K562 (cell line): ENCODE results near the gene SLC7A6. TPM values are rescaled to one million over a fixed set of nuclear protein-coding genes. Genes with fewer than 3 reads are reported as not detected.

Experiments
- ATAC-seq: fragments of 200-7000 bp; cut with Tn5 transposase; 3 replicates; pipeline ENCODE4 v1.9.1; 2020; ENCODE audit warnings: moderate library complexity
- BruUV-seq: library from RNA; stranded (reverse); fragments of 400-500 nt; replicated peaks from 2 replicates; lab custom pipeline; 2021; lab: Mats Ljungman, UMichigan
- CTCF ChIA-PET: fragments of 300-600 bp; formaldehyde crosslinking; extraction: SDS; loops from one replicate; lab custom pipeline; 2021; ENCODE audit warnings: low intra/inter-chr PET ratio; lab: Yijun Ruan, JAX
- POLR2A ChIA-PET: fragments of 300-600, 350-650 bp; sonication (Branson Sonifier 250); formaldehyde crosslinking; extraction: SDS; loops from one replicate; lab custom pipeline; 2021; ENCODE audit warnings: antibody characterized with exemption, inconsistent platforms; lab: Yijun Ruan, JAX
- DNase-seq, 4 experiments: peaks; one replicate each; pipeline versions ENCODE4 v3.0.0 to v3.0.0-alpha.2; 2011 to 2018; ENCODE audit warnings: low spot score in 3 of 4, mixed read lengths in 3 of 4; ENCODE audit errors: extremely low read depth in 1 of 4
- FAIRE-seq: peaks from 2 replicates; lab custom pipeline; 2011; peaks lifted over from hg19 to GRCh38; lab: Jason Lieb, UNC
- H2AFZ ChIP-seq: 2 replicates; pipeline ENCODE4 v1.6.0; 2011; ENCODE audit warnings: low read depth, low read length, control low read depth, inconsistent platforms
- H3K27ac ChIP-seq: fragments of 200-600 bp; 3 replicates; pipeline ENCODE4 v1.8.0; 2011; ENCODE audit warnings: low read depth, mild to moderate bottlenecking, control low read depth, inconsistent platforms, low read length, moderate library complexity, mixed read lengths; ENCODE audit errors: extremely low read depth
- H3K27me3 ChIP-seq, 2 experiments: fragments of 300-600 bp in 1 of 2; 2 replicates in 1 of 2; 3 replicates in 1 of 2; pipeline versions ENCODE4 v1.6.0 to v1.8.0; 2011; ENCODE audit warnings: inconsistent platforms in 2 of 2, low read length in 2 of 2, mild to moderate bottlenecking in 1 of 2, mixed read lengths in 1 of 2, moderate library complexity in 1 of 2; ENCODE audit not compliant: control insufficient read depth in 2 of 2, insufficient read depth in 2 of 2
- H3K36me3 ChIP-seq: fragments of 300-600 bp; 3 replicates; pipeline ENCODE4 v1.8.0; 2011; ENCODE audit warnings: mild to moderate bottlenecking, low read length, inconsistent platforms; ENCODE audit not compliant: control insufficient read depth, insufficient read depth
- H3K4me1 ChIP-seq, 2 experiments: fragments of 200-600 bp in 1 of 2; replicated peaks in 1 of 2; 2 replicates in 1 of 2; 3 replicates in 1 of 2; pipeline versions ENCODE4 v1.5.1 to v1.8.0; 2011; ENCODE audit warnings: inconsistent platforms in 2 of 2, low read length in 2 of 2, mild to moderate bottlenecking in 1 of 2, mixed read lengths in 1 of 2, moderate library complexity in 1 of 2; ENCODE audit not compliant: control insufficient read depth in 2 of 2, insufficient read depth in 2 of 2
- H3K4me2 ChIP-seq: 2 replicates; pipeline ENCODE4 v1.6.1; 2011; ENCODE audit warnings: low read length, control low read depth, inconsistent platforms, mixed read lengths; ENCODE audit not compliant: insufficient read depth
- H3K4me3 ChIP-seq: fragments of 200-600 bp; sonication (generic), shearing (Covaris generic); 2 replicates; pipeline ENCODE4 v1.5.1; 2016; ENCODE audit warnings: control low read depth, inconsistent platforms
- H3K79me2 ChIP-seq: fragments of 200-600 bp; 3 replicates; pipeline ENCODE4 v1.8.0; 2011; ENCODE audit warnings: low read length, inconsistent platforms; ENCODE audit not compliant: control insufficient read depth, insufficient read depth
- H3K9ac ChIP-seq, 2 experiments: 2 replicates each; pipeline versions ENCODE4 v1.6.0 to v1.6.1; 2011; ENCODE audit warnings: low read depth in 2 of 2, low read length in 2 of 2, control low read depth in 1 of 2, inconsistent platforms in 1 of 2, mild to moderate bottlenecking in 1 of 2, mixed read lengths in 1 of 2; ENCODE audit not compliant: insufficient read depth in 1 of 2
- H3K9me1 ChIP-seq: one replicate; pipeline ENCODE4 v1.6.0; 2011; ENCODE audit warnings: inconsistent platforms, mild to moderate bottlenecking, low read length, moderate library complexity; ENCODE audit not compliant: control insufficient read depth, insufficient read depth
- H3K9me3 ChIP-seq: replicated peaks from 2 replicates; pipeline ENCODE4 v1.5.1; 2011; ENCODE audit warnings: low read depth, low read length, inconsistent platforms; ENCODE audit not compliant: control insufficient read depth, insufficient read depth
- H4K20me1 ChIP-seq: replicated peaks from 2 replicates; pipeline ENCODE4 v1.6.1; 2011; ENCODE audit warnings: low read length, inconsistent platforms, mixed read lengths; ENCODE audit not compliant: control insufficient read depth, insufficient read depth
- NFE2L1 ChIP-seq: fragments of 450-650 bp; IDR thresholded peaks from 2 replicates; pipeline ENCODE4 v1.6.1; 2016; ENCODE audit warnings: missing genetic modification characterization, low read depth, mild to moderate bottlenecking, missing compliant biosample characterization, moderate library complexity, borderline replicate concordance
- POU5F1 ChIP-seq: fragments of 150-350 bp; IDR thresholded peaks from 2 replicates; pipeline ENCODE4 v1.6.1; 2014; ENCODE audit warnings: borderline replicate concordance, low read length, low read depth, mild to moderate bottlenecking; ENCODE audit not compliant: partially characterized antibody
- SMAD1 ChIP-seq: fragments of 150-350 bp; IDR thresholded peaks from 2 replicates; pipeline ENCODE4 v1.6.1; 2014; ENCODE audit warnings: low read length, low read depth; ENCODE audit not compliant: partially characterized antibody
- SMARCA4 ChIP-seq: fragments of 450-650 bp; IDR thresholded peaks from 2 replicates; pipeline ENCODE4 v1.6.1; 2016
- TCF7 ChIP-seq: sonication (generic); IDR thresholded peaks from 2 replicates; pipeline ENCODE4 v1.6.1; 2016; ENCODE audit warnings: antibody characterized with exemption, borderline replicate concordance
- ZNF212 ChIP-seq: fragments of 450-650 bp; formaldehyde crosslinking; IDR thresholded peaks from 2 replicates; pipeline ENCODE4 v1.4.0; 2020; ENCODE audit warnings: mild to moderate bottlenecking
- ZNF311 ChIP-seq: fragments of 250-450 bp; sonication (Bioruptor Pico); IDR thresholded peaks from 2 replicates; pipeline ENCODE4 v1.4.0; 2020; ENCODE audit warnings: mild to moderate bottlenecking, moderate library complexity
- WGBS: fragments of 100-300 bp; shearing (Covaris generic); methylation state at CpG from one replicate; pipeline ENCODE4 v1.1.6; 2016; ENCODE audit warnings: low coverage, mixed read lengths; ENCODE audit not compliant: insufficient coverage; ENCODE audit errors: missing lambda C conversion rate; 5-methylcytosine and 5-hydroxymethylcytosine counted together
- in situ Hi-C: fragments of 300-500 bp; cut with MboI; formaldehyde crosslinking; loops from 4 replicates; pipeline ENCODE4 v1.15.0; 2018; ENCODE audit warnings: inconsistent platforms, mixed read lengths
- intact Hi-C: fragments of 100-400 bp; cut with micrococcal nuclease; formaldehyde crosslinking; loops from 2 replicates; pipeline ENCODE4 v1.14.2; 2022
- polyA plus RNA-seq, 8 experiments: library from polyadenylated mRNA; depleted of rRNA in 4 of 8; stranded (reverse) in 5 of 8; unstranded in 3 of 8; fragments of >200 nt; fragmentation: Nextera tagmentation in 2 of 8; fragmentation: Illumina TruSeq in 1 of 8; extraction: Ambion mirVana in 2 of 8; extraction: Trizol in 1 of 8; gene quantifications; 2 replicates each; pipeline versions ENCODE4 v1.2.1 to v1.2.3, GENCODE V29; 2011 to 2014; ENCODE audit warnings: inconsistent platforms in 1 of 8, missing spikeins in 1 of 8
- total RNA-seq, 7 experiments: library from RNA; depleted of rRNA in 6 of 7; stranded (reverse); fragments of >200 nt in 6 of 7; fragmentation: Illumina TruSeq in 2 of 7; extraction: Trizol in 2 of 7; gene quantifications; 2 replicates each; pipeline versions ENCODE4 v1.2.1 to v1.2.3, GENCODE V29; 2011 to 2021; ENCODE audit warnings: low replicate concordance in 1 of 7
- TF ChIP-seq, protein P1 (sequence below): sonication (generic); formaldehyde crosslinking; IDR thresholded peaks from 2 replicates; pipeline ENCODE4 v1.8.1; 2023; ENCODE audit warnings: mild to moderate bottlenecking, missing genetic modification reagents
- TF ChIP-seq, protein P2 (sequence below): sonication (generic); formaldehyde crosslinking; IDR thresholded peaks from 2 replicates; pipeline ENCODE4 v1.8.1; 2023; ENCODE audit warnings: missing genetic modification reagents, mild to moderate bottlenecking, borderline replicate concordance
- TF ChIP-seq, protein P3 (sequence below): fragments of 250-450 bp; sonication (Bioruptor Pico); IDR thresholded peaks from 2 replicates; pipeline ENCODE4 v1.8.0; 2021; ENCODE audit warnings: borderline replicate concordance, mild to moderate bottlenecking, moderate library complexity; ENCODE audit not compliant: poor library complexity, severe bottlenecking
- TF ChIP-seq, protein P4 (sequence below): fragments of 250-450 bp; sonication (Bioruptor Pico); IDR thresholded peaks from 2 replicates; pipeline ENCODE4 v1.8.0; 2022; ENCODE audit warnings: moderate library complexity, mild to moderate bottlenecking, inconsistent platforms

Gene SLC7A6
- total and polyA plus RNA-seq, 9 of the 15 experiments (the other 6 are each of a cell fraction or from before 2014, with no cell fraction given) = 12.6 to 60.1 (median 29.8) TPM

DNA sequence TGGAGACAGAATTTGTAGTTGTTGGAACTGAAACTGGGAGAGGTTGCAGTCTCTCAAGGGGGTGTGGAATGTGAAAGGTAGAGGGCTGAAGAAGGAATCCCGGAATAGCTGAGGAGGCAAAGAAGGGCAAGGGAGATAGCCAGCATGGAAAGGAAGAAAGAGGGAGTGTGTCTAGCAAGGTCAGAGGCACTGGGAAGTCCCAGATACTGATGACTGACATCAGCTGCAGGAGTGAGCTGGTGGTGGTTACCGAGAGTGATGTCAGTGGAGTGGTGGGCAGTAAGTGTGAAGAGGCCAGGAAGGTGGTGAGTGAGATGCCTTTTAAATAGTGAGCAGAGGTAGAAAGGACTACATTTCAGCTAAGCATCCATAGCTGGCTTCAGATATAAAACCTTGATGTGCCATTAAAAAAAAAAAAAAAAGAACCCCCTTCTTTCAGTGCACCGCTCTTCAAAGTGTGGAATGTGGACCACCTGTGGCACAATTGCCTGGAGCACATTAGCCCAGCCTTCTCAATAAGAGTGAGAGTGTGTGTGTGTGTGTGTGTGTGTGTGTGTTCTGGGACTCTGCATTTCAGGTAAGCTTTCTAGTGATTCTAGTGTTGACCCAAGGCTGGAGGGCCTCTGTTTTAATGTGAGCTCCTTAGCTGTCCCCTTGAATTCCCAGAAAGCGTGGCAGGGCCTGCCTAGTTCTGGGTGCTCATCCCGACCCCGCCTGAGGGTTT is 55.0 kb downstream of the SLC7A6 start (continued):
- TF ChIP-seq, protein P1, sequence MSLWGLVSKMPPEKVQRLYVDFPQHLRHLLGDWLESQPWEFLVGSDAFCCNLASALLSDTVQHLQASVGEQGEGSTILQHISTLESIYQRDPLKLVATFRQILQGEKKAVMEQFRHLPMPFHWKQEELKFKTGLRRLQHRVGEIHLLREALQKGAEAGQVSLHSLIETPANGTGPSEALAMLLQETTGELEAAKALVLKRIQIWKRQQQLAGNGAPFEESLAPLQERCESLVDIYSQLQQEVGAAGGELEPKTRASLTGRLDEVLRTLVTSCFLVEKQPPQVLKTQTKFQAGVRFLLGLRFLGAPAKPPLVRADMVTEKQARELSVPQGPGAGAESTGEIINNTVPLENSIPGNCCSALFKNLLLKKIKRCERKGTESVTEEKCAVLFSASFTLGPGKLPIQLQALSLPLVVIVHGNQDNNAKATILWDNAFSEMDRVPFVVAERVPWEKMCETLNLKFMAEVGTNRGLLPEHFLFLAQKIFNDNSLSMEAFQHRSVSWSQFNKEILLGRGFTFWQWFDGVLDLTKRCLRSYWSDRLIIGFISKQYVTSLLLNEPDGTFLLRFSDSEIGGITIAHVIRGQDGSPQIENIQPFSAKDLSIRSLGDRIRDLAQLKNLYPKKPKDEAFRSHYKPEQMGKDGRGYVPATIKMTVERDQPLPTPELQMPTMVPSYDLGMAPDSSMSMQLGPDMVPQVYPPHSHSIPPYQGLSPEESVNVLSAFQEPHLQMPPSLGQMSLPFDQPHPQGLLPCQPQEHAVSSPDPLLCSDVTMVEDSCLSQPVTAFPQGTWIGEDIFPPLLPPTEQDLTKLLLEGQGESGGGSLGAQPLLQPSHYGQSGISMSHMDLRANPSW = no peak

DNA sequence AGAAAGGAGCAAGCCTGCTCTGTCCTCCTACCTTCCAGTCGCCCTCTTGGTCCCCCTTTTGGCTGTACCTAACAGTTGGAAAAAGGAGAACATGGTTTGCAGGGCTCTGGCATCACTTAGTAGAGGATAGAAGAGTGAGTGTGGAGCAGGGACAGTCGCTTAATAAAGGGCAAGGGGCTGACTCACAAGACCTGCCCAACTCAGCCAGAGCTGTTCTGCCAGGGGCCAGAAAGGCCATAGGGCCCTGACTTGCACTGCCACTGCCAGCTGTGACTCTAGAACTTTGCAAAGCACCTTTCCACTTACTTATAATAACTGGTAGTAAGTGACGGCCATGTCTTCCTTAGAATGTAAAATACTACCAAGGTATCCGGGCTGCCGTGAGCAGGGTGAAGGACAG is 60.0 kb downstream of the SLC7A6 start:
- BruUV-seq = no TSS peak
- FAIRE-seq = no peak
- CTCF ChIA-PET = no interaction called here
- H3K27me3 ChIP-seq = no peaks in the 10 kb centered on the region
- peaks cover 3% of the 10 kb centered on the region for H3K9me1 ChIP-seq
- in situ Hi-C loops (no loop called here), intact Hi-C loops (no loop called here)
- ATAC-seq = no peak
- H4K20me1 ChIP-seq = no peaks in the 10 kb centered on the region
- H3K27ac ChIP-seq = no peak overlapping the region
- no peak for DNase-seq
- no peak overlapping the region for H3K4me3 ChIP-seq
- POLR2A ChIA-PET = interaction anchor here (0.6 to 0.9 kb wide), 2 partner anchors 14 to 248 kb away, joined by 3 to 5 read pairs; partner anchors contain the start of genes PRMT7 and SLC7A6OS
- H3K9me3 ChIP-seq = no peaks in the 10 kb centered on the region
- H2AFZ ChIP-seq = no peak overlapping the region
- no peak overlapping the region for H3K4me2 ChIP-seq
- H3K9ac ChIP-seq = no peak overlapping the region
- no peaks in the 10 kb centered on the region for H3K79me2 ChIP-seq
- peaks cover 77% of the 10 kb centered on the region for H3K36me3 ChIP-seq
- no peaks in the 10 kb centered on the region for H3K4me1 ChIP-seq
- WGBS = 82% methylated on average over 5 of the region's 5 CpGs
- TF ChIP-seq ZNF311 (CRISPR knock-in tag) (no peak), SMARCA4 (no peak), POU5F1 (no peak), TCF7 (no peak), NFE2L1 (tag) (no peak), SMAD1 (no peak), ZNF212 (CRISPR knock-in tag) (no peak)
- TF ChIP-seq, protein P2, sequence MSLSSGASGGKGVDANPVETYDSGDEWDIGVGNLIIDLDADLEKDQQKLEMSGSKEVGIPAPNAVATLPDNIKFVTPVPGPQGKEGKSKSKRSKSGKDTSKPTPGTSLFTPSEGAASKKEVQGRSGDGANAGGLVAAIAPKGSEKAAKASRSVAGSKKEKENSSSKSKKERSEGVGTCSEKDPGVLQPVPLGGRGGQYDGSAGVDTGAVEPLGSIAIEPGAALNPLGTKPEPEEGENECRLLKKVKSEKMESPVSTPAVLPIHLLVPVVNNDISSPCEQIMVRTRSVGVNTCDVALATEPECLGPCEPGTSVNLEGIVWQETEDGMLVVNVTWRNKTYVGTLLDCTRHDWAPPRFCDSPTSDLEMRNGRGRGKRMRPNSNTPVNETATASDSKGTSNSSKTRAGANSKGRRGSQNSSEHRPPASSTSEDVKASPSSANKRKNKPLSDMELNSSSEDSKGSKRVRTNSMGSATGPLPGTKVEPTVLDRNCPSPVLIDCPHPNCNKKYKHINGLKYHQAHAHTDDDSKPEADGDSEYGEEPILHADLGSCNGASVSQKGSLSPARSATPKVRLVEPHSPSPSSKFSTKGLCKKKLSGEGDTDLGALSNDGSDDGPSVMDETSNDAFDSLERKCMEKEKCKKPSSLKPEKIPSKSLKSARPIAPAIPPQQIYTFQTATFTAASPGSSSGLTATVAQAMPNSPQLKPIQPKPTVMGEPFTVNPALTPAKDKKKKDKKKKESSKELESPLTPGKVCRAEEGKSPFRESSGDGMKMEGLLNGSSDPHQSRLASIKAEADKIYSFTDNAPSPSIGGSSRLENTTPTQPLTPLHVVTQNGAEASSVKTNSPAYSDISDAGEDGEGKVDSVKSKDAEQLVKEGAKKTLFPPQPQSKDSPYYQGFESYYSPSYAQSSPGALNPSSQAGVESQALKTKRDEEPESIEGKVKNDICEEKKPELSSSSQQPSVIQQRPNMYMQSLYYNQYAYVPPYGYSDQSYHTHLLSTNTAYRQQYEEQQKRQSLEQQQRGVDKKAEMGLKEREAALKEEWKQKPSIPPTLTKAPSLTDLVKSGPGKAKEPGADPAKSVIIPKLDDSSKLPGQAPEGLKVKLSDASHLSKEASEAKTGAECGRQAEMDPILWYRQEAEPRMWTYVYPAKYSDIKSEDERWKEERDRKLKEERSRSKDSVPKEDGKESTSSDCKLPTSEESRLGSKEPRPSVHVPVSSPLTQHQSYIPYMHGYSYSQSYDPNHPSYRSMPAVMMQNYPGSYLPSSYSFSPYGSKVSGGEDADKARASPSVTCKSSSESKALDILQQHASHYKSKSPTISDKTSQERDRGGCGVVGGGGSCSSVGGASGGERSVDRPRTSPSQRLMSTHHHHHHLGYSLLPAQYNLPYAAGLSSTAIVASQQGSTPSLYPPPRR (CRISPR knock-in tag) = no peak
- TF ChIP-seq, protein P3, sequence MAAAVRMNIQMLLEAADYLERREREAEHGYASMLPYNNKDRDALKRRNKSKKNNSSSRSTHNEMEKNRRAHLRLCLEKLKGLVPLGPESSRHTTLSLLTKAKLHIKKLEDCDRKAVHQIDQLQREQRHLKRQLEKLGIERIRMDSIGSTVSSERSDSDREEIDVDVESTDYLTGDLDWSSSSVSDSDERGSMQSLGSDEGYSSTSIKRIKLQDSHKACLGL (CRISPR knock-in tag) = no peak
- TF ChIP-seq, protein P4, sequence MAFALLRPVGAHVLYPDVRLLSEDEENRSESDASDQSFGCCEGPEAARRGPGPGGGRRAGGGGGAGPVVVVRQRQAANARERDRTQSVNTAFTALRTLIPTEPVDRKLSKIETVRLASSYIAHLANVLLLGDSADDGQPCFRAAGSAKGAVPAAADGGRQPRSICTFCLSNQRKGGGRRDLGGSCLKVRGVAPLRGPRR (CRISPR knock-in tag) = no peak
